HG03457 (cell line): ENCODE results near the gene FADS6.
"Not testable (repeated sequence)": the region's sequence is repeated elsewhere in the genome, so short reads cannot be mapped to it uniquely, and the experiment has no call there.

Source experiments
- ATAC-seq: cut with Tn5 transposase; IDR thresholded peaks from one replicate; pipeline ENCODE4 v1.9.1; 2021; ENCODE audit warnings: moderate number of reproducible peaks; ENCODE audit not compliant: unreplicated experiment

Gene FADS6

DNA sequence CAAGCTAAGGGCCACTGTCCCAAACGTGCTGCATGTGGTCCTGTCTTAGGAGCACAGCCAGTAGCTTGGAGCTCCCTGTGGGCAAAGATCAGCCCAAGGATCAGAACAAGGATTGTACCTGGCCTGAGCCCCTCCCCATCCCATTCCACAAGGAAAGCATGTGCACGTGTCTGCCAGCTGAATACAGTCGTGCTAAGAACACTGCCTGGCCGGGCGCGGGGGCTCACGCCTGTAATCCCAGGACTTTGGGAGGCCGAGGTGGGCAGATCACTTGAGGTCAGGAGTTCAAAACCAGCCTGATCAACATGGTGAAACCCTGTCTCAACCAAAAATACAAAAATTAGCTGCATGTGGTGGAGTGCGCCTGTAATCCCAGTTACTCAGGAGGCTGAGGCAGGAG lies 23.4 kb downstream of the FADS6 start:
- not testable (repeated sequence) for ATAC-seq

DNA sequence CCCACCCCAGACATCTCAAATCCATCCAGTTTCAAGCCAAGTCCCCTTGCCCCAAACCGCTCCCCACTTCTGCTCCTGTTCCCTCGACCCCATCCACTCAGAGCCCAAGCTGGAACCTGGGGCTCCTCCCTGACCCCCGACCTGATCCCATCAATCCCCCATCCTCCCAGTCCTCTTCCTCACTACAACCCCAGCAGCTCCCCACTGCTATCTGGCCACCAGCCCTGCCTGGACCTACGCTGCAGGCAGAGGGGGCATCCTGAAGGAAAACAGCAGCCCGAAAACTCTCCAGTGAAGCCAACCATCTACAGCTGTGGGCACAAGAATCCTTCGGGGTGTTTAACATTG lies 24.6 kb downstream of the FADS6 start:
- ATAC-seq: no peak

DNA sequence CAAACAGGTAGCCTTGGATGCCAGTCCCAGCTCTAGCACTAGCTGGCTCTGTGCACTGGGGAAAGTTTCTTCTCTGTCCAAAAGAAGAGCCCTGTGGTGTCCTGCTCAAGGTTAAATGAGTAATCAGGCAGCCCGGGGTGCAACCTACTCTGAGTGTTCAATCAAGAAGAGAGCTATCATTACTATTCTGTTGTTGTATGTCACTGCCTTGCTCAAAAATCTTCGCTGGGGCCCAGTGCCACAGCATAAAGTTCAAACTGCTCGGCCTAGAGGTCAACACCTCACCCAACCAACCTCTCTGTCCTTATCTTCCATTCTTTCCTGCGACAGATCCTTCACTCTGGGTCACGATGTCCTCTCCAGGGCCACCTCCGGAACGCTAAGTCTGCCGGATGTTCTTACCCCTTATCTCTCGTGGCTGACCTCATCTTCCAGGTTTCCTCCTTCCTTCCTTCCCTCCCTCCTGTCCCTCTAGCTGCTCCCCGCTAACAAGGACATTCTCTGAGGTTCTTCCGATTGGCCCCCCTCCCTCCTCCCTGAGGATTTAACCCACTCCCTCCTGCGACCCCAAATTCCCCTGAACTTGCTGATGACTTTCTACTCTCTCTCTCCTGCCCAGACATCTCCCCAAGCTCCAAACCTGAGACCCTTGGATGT lies 25.1 kb downstream of the FADS6 start:
- ATAC-seq: no peak

DNA sequence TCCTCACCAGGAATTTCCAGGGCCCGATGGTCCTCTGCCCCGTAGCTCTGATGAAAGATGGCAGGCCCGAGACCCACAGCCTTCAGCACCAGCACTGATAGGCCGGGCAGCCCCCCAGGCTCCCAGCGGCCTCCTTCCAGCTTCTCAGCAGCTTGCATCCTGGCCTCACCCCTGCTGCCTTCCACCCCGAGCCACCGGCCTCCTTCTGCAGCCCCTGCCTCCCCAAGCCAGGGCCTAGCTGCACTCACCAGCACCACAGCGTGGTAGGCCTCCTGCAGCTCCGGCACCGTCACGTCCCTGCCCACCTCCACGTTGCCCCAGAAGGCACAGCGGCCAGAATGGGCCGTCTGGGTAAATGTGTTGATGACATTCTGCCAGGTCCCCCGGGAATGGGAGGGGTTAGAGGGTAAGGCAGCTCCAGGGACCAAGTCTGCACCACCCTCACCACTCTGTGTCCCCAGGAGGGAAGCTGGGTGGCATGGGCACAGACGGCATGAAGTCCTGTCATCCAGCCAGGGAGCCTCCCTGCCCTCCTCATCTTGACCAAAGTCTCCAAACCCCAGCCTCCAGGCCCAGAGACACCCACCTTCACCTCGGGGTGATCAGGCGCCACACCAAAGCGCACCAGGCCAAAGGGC lies 27.1 kb downstream of the FADS6 start:
- ATAC-seq: no peak

DNA sequence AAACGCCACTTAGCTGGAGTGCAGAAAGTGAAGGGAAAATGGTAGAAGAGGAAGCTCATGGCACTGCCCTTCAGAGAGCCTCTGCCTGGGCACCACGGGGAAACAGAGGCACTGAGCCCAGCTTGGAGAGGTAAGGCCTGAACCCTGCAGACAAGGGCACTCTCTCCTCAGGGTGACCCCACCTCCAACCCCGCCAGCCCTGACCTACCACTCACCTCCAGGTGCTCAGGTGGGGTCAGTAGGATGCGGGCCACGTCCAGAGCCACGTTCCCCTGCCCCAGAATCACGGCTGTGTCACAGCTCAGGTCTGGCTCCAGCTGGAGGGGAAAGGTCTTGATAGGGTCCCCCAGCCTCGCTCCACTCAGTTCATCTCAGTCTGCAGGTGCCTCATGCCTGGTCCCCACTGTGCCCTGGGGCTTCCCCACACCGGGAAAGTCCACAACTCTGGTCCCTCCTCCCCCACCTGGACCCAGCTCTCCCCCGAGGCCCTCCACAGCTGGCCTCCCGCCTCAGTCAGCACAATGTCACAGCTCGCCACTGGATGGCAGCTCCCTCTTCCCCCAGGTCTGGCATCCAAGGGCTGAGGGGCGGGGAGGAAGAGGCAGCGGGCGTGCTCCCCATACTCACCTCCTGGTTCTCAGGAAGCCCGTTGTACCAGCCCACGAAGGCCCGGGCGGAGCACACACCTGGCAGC lies 27.8 kb downstream of the FADS6 start:
- ATAC-seq: no peak

DNA sequence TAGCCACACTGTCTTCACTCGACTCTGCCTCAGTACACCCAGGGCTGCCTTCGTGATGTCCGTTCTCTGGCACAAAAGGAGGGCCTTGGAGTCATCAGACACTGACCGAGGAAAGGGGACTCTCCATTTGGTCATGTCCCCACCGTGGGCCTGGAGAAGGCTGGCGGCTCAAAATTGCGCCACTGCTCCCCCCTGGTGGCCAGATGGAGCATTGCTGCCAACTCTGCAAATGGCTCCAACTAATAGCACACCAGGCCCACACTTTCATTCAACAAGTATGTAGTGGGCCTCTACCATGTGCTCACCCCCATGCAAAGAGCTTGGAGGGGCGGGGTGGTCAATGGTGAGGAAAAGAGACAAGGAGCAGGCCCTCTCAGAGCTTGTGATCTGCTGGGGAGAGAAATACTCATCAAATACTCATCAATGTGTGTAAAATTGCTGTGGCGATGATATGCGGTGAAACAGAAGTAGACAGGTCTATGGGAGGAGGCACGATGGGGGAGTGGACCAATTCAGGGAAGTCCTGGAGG lies 28.5 kb downstream of the FADS6 start:
- ATAC-seq: no peak

DNA sequence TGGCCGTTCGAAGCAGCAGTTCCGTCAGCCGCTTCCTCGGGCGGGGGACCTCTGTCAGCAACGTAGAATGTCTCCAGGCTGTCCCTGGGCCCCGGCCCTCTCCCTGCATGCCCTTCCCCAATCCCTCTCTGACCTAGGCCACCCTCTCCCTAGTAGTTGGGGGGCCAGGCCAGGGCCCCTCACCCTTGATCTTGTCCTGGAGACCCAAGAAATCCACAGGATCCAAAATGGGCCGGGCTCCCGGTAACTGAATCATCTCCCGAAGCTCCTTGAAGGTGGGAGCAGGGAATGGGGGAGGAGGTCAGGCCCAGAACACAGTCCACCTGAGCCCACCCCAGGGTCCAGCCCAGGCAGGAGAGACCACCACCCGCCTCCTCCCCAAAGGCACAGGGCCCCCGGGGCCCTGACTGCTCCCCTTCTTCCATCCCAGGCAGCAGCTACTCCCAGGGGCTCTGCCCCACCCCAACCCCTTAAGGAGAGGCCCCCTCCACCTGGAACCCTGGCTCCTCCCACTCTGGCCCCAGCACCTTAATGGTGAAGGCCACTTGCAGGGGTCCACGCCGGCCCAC lies 29.1 kb downstream of the FADS6 start:
- ATAC-seq: no peak

DNA sequence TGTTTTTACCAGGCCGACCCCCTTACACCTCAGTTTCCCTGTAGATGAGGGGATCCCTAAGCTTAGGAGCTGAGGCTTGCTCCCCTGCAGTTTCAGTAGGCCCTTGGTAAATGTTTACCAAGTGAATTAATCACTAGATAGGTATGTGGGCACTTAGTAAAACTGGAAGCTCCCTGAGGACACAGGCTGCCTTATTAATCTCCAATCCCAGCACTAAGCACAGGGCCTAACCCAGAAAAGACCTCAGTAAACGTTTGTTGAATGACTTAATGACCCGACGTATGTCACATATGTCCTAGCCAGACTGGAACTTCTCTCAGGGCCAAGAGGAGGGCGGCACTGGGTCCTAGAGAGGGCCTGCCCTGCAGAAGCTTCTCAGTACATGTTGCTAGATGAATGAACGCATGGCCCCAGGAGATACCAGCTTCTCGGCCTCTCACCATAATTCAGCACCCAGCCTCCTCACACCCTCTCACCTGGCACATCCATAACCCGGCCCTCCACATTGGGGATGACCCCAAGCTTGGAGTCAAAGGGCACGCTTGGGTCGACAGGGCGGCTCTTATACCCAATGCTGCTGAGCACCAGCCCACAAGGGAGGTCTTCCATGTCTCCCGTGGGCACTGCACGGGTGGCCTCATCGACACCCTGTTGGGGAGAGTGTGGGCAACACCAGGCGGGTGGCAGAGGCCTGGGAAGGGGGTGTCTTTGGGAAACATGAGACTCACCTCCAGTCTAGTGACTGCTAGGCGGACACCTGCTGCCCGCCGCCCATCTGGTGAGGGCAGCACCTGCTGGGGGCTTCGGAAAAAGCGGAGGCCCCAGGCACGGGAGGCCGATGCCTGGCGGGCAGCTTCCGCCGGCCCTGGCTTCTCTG lies 29.8 kb downstream of the FADS6 start:
- ATAC-seq: no peak

DNA sequence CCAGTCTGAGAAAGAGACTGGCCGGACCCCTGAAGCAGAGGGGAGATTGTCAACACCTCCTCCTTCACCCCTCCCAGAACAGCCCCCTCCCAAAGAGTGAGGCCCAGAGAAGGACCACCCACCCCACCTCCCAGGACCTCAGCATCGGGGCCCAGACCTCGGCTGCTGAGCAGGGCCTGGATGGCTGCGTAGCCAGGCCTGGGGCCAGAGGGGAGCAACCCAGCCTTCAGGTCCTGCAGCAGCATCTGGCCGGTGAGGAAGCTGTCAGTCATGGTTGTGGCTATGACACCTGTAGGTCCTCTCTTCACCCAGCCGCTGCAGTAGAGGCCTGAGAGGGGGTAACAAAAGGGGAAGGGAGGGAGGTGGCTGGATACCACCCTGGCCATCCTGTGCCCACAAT lies 30.5 kb downstream of the FADS6 start:
- no peak for ATAC-seq

DNA sequence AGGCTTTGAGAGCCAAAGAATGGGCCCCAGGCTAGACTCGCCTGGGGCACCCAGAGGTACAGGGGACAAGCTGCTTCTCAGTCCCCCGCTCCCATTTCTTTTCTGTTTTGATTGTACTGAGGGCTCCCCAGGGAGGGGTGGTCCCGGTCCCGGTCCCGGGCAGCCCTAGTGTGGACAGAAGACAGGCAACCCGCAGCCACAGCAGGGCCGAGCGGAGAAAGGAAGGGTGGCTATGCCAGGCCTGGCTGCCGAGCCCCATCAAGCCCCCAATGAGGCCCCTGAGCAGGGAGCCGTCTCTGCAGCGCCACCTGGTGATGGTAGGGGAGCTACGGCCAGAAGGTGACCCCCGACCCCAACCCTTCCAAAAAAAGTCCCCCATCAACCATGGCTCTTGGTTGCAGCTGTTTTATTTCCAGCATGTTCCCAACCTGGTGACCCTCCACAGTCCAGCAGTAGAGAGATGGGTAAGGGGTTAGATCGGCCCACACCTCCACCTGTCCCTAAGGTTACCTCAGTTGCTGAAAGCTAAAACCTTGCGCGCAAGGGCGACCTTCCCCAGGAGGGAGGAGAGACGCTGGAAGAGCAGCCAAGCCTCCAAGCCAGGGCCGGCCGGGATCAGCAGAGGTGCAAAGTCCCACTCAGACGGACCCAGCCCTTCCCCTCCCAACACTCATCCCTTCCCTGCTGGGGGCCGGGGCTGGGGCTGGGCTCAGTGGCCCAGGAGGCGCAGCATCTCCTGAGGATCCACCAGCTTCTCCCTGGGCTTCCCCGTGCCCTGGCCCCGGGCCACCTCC lies 31.1 kb downstream of the FADS6 start:
- ATAC-seq: no peak

DNA sequence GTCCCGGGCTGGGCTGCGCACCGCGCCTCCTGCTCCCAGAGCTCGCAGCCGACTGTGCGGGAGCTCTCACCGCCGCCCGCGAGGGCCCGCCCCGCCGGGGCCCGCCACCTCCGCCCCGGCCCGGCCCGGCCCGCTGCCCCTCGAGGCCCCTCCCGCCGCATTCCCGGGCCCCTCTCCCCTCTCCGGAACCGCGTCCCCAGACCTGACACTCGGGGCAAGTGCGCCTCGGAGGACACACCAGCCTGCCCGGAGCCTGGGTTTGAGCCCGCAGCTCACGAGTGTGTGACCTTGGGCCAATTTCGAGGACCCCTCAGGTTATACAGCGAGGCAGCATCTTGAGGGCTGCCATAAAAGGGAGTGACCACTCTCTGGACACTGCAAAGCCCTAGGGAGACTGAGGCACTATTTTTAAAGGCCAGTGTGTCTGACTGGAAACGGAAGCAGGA lies 31.7 kb downstream of the FADS6 start:
- no peak for ATAC-seq

DNA sequence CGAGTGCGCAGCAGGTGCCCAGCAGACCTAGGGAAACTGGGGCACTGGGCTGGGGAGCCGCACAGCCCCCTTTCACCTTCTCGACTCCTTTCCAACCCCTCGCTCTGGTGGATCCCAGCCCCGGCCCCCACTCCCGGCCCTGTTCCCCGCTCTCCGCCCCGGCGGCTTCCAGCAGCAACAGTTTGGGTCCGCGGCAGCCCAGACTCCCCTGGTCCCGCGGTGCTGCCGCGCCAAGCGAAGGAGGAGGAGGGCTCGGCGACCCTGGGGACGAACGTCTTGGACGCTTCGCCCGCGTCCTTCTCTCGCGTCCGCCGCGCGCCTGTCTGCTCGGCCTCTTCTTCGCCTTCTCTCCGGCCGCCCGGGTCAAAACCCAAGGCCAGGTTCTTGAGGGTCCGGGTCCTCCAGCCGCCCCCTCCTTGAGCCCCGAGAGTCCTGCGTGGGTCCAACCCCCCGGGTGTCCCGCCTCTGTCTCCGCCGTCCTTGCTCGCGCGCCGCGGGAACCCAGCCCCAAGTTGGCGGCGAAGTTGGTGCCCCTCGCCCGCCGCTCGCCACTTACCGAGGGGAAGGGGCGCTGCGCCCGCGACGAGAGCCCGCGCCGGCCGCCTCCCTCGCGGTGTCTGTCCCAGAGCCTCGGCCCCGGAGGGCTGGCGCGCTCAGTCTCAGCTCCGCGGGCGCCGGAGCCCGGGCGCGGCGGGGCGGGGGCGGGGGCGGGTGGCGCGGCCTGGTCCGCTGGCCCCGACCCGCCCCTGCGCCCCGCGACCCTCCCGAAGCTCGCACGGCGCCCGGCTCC lies 32.4 kb downstream of the FADS6 start:
- ATAC-seq: no peak

DNA sequence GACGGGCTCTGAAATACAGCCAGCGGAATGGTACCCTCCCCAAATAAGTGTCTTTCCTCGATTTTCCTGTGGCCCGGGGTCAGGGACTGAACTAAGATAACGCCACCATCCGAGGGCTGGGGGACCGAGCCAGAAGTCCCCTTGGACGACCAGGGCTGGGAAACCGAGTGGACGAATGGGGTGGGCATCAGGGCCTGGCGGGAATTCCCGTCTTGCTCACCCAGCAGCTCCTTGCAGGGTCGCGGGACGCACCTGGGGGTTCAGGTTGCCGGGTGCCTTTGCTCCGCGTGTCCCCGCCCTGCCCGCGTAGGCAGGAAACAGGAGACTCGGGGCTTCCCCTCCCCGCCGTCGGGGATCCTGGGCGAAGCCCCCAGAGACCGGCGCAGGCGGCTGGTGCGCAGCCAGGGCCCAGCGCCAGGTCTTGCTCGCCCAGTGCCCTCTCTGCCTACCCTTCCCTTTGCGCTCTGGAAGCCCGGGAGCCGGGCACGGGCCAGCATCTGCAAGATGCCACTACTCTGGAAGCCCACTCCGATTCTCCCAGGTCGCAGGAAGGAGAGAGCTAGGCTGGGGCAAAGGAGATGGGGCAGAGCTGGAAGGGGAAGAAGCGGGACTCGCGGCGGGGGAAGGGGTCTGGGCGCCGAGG lies 33.1 kb downstream of the FADS6 start:
- no peak for ATAC-seq

DNA sequence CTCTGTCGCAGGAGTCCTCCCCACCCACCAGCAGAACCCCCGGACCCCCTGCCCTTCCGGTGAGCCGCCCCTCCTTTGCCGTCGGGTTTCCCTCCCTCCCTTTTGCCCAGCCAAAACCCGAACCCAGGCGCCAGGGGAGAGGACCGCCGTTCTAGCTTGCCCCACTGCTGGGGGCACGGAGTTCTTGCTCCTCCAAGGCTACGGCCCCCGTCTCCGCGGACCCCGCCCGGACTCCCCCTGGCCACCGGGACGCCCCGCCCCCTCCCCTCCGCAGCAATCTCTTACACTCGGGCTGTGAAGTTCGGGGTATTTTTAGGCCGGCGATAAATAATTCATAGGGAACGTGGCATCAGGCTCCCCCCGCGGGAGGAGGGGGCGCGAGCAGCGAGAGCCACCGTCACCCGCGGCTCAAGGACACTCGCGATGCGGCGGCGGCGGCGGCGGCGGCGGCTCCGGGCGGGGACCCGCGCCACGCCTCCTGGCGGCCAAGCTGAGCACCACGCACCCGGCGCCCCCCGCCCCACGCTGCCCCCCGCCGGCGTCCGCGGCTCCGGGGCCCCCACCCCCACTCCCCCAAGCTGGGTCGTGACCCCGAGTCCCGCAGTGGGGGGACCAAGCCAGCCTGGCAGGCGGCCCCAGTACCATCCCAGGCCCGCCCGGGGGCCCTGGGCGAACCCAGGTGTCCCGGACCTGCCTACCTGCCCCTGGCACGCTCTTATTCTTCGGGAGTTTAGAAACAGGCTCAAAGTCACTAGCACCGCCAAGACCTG lies 33.8 kb downstream of the FADS6 start, which contains the start of gene GRIN2C:
Gene GRIN2C, minus strand, starts transcription at position 427 of the 770 bp plus-strand sequence. CDS start 4,793 bp downstream, outside the sequence.
- ATAC-seq: no peak

DNA sequence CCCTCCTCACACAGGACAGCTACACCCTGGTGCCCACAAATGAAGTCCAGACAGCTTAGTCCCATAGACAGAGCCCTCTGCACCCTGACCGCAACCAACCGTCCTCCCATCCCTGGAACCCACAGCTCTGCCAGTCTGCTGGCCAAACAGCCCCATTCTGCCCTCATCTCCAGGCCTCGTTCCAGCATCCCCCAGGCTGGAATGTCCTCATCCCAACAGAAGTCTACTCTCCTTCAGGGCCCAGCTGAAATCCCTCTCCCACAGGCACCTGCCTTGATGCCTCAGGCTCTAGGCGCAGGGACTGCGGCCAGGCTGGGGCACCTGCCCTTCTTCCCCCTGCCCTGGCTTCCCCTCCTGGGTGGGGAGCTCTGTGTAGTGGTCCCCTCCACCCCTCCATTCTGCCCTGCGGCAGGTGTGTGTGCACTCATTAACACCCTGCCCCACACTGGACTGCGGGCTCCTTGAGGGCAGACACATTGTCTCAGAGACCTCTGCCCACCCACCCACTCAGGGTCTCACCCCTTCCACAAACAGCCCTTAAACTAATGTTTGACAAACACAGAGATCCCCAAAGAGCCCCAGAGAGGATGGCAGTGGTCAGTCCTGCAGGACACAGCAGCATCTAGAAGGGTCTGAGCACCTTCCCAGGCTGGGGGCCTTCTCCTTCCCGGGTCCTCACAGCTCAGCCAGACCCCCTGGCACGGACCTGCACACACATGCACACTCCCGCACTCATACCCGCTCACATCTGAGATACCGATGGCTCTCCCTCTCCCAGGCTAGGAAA lies 34.6 kb downstream of the FADS6 start:
- ATAC-seq: no peak

DNA sequence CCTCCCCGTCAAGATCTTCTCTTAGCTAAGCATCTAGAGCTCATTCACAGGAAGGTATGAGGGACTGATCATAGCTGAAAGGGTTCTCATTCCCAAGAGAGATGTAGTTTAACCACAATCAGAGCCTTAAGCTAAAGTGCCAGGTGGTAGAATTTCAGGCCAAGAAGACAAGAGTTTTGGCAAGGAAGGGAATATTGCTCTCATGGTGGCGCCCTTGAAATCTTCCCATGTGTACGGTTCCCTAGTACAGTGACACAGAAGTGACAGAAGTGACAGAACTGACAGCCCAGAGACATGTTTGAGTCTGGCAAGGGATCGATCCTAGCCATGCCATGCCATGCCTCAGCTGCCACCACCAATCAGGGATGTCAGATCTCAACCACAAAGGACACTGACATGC lies 36.2 kb downstream of the FADS6 start:
- no peak for ATAC-seq

DNA sequence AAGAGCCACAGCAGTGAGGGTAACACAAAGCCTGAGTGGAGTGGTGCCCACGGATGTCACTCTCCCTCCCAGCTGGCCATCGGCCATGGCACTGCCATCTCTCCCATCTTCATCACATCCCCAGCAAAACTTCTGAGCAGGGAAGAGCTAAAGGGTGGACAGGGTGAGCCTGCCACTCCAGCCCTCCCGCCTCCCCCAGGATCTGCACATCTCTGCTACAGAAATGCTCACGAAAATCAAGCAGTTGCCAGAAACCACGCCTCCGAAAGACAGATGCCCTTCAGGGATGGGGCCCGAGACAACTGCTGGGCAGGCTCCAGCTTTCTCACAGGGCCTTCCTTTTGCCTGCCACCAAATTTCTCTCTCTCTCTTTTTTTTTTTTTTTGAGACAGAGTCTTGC lies 37.3 kb downstream of the FADS6 start:
- ATAC-seq: no peak
